Bone marrow (tissue), 2 donors: ENCODE measurements around the gene PLEKHN1.

Source experiments
- DNase-seq, 2 donors: peaks; one replicate each; lab custom pipeline; 2025; lab: John Stamatoyannopoulos, UW

Gene PLEKHN1

GRCh38 chr1:930633-931138 lies 35.6 kb upstream of the PLEKHN1 start:
- no peak for DNase-seq

- DNase-seq: no peak
These were observed 34.7 kb upstream of the PLEKHN1 start for GRCh38 chr1:931380-932172.

- DNase-seq: no peak
These were observed 34.1 kb upstream of the PLEKHN1 start for GRCh38 chr1:932173-932510.

GRCh38 chr1:932776-933602 lies 33.3 kb upstream of the PLEKHN1 start:
- DNase-seq: no peak

- no peak for DNase-seq
These were observed 32.7 kb upstream of the PLEKHN1 start for GRCh38 chr1:933603-933940.

- DNase-seq: no peak
These were observed 31.1 kb upstream of the PLEKHN1 start for GRCh38 chr1:934991-935750.

- no peak for DNase-seq
These were observed 30.5 kb upstream of the PLEKHN1 start for GRCh38 chr1:935751-936231.

- no peak for DNase-seq
These were observed 29.7 kb upstream of the PLEKHN1 start for GRCh38 chr1:936348-937264.

- no peak for DNase-seq
These were observed 28.8 kb upstream of the PLEKHN1 start for GRCh38 chr1:937521-937920.

- DNase-seq: no peak
These were observed 28.1 kb upstream of the PLEKHN1 start for GRCh38 chr1:938088-938683.

GRCh38 chr1:938711-939489 lies 27.4 kb upstream of the PLEKHN1 start:
- no peak for DNase-seq

- no peak for DNase-seq
These were observed 26.7 kb upstream of the PLEKHN1 start for GRCh38 chr1:939511-940106.

GRCh38 chr1:940107-941014 lies 25.9 kb upstream of the PLEKHN1 start:
- DNase-seq: no peak

- no peak for DNase-seq
These were observed 25.2 kb upstream of the PLEKHN1 start for GRCh38 chr1:941015-941587.

GRCh38 chr1:941588-942383 lies 24.5 kb upstream of the PLEKHN1 start:
- DNase-seq: no peak

GRCh38 chr1:942411-942821 lies 23.9 kb upstream of the PLEKHN1 start:
- no peak for DNase-seq

GRCh38 chr1:942864-943533 lies 23.3 kb upstream of the PLEKHN1 start:
- DNase-seq: no peak
